GM19351 (cell line): ENCODE results near the gene PARP4.
"Not testable (repeated sequence)": the region's sequence is repeated elsewhere in the genome, so short reads cannot be mapped to it uniquely, and the experiment has no call there.

Source experiments
- ATAC-seq: cut with Tn5 transposase; IDR thresholded peaks from one replicate; pipeline ENCODE4 v1.9.1; 2021; ENCODE audit warnings: mild to moderate bottlenecking, moderate library complexity; ENCODE audit not compliant: unreplicated experiment

Gene PARP4

GRCh38 chr13:24506283-24506682 lies 6.3 kb downstream of the PARP4 start:
- ATAC-seq: not testable (repeated sequence)

GRCh38 chr13:24505756-24506155 lies 6.8 kb downstream of the PARP4 start:
- no peak for ATAC-seq

- no peak for ATAC-seq
These were observed 7.3 kb downstream of the PARP4 start for GRCh38 chr13:24505256-24505655.

- no peak for ATAC-seq
These were observed 9.2 kb downstream of the PARP4 start for GRCh38 chr13:24503379-24503696.

GRCh38 chr13:24502533-24503378 lies 9.8 kb downstream of the PARP4 start:
- no peak for ATAC-seq

- ATAC-seq: no peak
These were observed 11.6 kb downstream of the PARP4 start for GRCh38 chr13:24500977-24501376.

GRCh38 chr13:24497742-24498141 lies 14.8 kb downstream of the PARP4 start:
- no peak for ATAC-seq

GRCh38 chr13:24496295-24496694 lies 16.3 kb downstream of the PARP4 start:
- ATAC-seq: not testable (repeated sequence)

GRCh38 chr13:24495151-24495729 lies 17.3 kb downstream of the PARP4 start:
- ATAC-seq: no peak

GRCh38 chr13:24493356-24493755 lies 19.2 kb downstream of the PARP4 start:
- ATAC-seq: no peak

- no peak for ATAC-seq
These were observed 20.7 kb downstream of the PARP4 start for GRCh38 chr13:24491845-24492244.

GRCh38 chr13:24489721-24490120 lies 22.9 kb downstream of the PARP4 start:
- no peak for ATAC-seq

- not testable (repeated sequence) for ATAC-seq
These were observed 24.5 kb downstream of the PARP4 start for GRCh38 chr13:24488092-24488491.

- not testable (repeated sequence) for ATAC-seq
These were observed 26.4 kb downstream of the PARP4 start for GRCh38 chr13:24486017-24486657.

- no peak for ATAC-seq
These were observed 38.9 kb downstream of the PARP4 start for GRCh38 chr13:24473686-24474085.

GRCh38 chr13:24472129-24472528 lies 40.4 kb downstream of the PARP4 start:
- ATAC-seq: not testable (repeated sequence)

- ATAC-seq: no peak
These were observed 49.5 kb downstream of the PARP4 start for GRCh38 chr13:24463078-24463477.

GRCh38 chr13:24460256-24460655 lies 52.3 kb downstream of the PARP4 start:
- ATAC-seq: no peak

GRCh38 chr13:24459726-24460125 lies 52.9 kb downstream of the PARP4 start:
- no peak for ATAC-seq

- ATAC-seq: no peak
These were observed 53.3 kb downstream of the PARP4 start for GRCh38 chr13:24459234-24459633.

- ATAC-seq: no peak
These were observed 53.8 kb downstream of the PARP4 start for GRCh38 chr13:24458736-24459135.

- ATAC-seq: no peak
These were observed 56.2 kb downstream of the PARP4 start for GRCh38 chr13:24456396-24456795.
